Mucosa of gallbladder (tissue), 1 donor: Measurements from ENCODE around the gene CNN2. TPM values are rescaled to one million over a fixed set of nuclear protein-coding genes. Genes with fewer than 3 reads are reported as not detected.

Source experiments
- DNase-seq: peaks from one replicate; pipeline ENCODE4 v3.0.0-alpha.2; 2020; ENCODE audit warnings: low spot score
- total RNA-seq: library from RNA; stranded (reverse); gene quantifications from one replicate; pipeline ENCODE4 v1.2.1, GENCODE V29; 2021
- donor health status: DM: no; HTN: no; CAD: no.

Gene CNN2
- total RNA-seq, 1 donor from 2014 or later: 104 TPM

DNA sequence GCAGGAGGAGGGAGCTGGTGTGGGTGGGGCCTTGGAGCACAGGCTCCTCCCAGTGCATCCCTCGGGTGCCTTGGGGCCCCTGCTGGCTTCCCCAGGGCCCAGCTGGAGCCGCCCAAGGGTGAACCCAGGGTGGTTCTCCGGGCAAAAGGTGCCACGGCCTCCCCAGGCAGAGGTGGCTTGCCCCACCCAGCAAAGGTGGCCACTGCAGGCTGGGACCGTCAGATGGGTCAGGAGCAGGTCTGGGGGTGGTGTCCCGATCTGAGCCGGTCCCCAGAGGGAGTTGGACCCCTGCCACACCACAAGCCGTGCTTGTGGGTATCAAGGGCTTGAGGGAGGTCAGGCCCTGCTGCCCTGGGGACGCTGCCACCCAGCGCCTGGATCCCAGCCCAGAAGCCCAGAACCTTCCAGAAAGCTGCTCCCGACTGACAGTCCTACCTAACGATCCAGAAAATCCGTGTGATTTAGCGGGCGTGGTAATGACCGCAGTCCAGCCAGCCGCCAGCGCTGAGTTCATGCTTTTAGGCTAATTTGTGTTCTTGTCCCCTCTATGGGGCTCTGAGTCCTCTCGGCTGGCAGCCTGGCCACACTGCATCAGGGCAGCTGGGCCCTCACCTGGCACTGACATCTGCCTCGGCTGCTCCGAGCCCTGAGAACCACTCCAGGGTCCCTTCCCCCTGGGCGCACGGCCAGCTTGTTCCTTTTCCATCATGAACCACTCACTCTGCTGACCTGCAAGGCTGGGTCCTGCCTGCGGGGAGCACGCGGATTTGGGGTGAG is 31.2 kb upstream of the CNN2 start:
- DNase-seq: no peak

GRCh38 chr19:996051-996838 is 30.2 kb upstream of the CNN2 start:
- DNase-seq: no peak

- no peak for DNase-seq
Observed at GRCh38 chr19:998064-998463, 28.3 kb upstream of the CNN2 start.

GRCh38 chr19:999379-999719 is 27.1 kb upstream of the CNN2 start:
- DNase-seq: no peak

DNA sequence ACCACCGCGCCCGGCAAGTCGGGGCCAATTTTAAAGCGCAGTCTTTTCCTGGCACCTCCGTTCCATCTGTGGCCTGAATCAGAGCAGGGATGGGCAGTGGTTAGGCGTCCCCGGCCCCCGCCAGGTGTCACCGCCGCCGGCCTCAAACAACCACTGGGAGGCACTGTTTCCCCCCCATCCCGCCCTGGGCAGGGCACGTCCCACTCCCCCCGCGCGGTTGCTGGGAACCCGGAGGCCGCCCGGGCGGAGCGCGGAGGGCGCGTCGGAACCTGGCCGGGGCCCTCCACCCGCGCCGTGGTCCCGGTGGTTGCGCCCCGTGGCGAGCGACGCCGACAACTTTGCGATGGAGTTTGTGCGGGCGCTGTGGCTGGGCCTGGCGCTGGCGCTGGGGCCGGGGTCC is 26.3 kb upstream of the CNN2 start, which contains the start of gene GRIN3B:
Gene GRIN3B, plus strand, starts transcription at position 325 of the 400 bp plus-strand sequence. Its CDS starts 19 bp downstream, at position 344.
- no peak for DNase-seq

DNA sequence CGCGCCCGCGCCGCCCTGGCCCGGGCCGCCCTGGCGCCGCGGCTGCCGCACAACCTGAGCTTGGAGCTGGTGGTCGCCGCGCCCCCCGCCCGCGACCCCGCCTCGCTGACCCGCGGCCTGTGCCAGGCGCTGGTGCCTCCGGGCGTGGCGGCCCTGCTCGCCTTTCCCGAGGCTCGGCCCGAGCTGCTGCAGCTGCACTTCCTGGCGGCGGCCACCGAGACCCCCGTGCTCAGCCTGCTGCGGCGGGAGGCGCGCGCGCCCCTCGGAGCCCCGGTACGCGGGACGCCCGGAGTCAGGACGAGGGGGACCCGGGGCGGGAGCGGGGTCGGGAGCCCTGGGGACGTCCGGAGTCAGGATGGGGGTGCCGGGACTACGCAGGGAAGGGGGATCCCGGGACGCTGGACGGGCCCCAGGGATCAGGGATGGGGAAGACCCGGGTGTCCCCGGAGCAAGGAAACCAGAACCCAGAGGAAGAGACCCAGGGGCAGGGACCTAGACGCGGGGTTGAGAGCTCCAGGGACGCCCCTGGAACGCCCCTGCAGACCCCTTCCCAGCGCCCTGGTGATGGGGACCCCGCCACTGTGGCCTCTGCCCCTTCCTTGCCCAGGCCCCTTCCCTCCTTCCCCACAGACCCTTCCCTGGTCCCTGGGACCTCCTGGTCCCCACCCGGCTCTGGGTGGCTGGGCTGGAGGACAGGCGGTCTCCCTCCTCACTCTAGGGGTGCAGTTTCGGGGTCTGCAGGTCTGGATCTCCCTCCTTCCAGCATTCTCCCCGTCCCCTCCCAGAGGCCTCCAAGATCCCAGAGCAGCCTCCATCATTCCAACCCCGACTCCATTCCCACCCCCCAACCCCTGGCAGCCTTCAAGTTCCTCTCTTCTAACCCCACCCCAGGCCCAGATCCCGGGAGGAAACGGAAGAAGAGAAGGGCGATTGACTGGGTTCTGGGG is 25.5 kb upstream of the CNN2 start:
- DNase-seq: no peak

- DNase-seq: no peak
Observed at GRCh38 chr19:1001538-1002166, 24.8 kb upstream of the CNN2 start.

- DNase-seq: no peak
Observed at GRCh38 chr19:1002600-1002999, 23.8 kb upstream of the CNN2 start.

GRCh38 chr19:1003283-1003682 is 23.1 kb upstream of the CNN2 start:
- DNase-seq: no peak

- DNase-seq: no peak
Observed at GRCh38 chr19:1004204-1004802, 22.1 kb upstream of the CNN2 start.

- no peak for DNase-seq
Observed at GRCh38 chr19:1004803-1005664, 21.4 kb upstream of the CNN2 start.

DNA sequence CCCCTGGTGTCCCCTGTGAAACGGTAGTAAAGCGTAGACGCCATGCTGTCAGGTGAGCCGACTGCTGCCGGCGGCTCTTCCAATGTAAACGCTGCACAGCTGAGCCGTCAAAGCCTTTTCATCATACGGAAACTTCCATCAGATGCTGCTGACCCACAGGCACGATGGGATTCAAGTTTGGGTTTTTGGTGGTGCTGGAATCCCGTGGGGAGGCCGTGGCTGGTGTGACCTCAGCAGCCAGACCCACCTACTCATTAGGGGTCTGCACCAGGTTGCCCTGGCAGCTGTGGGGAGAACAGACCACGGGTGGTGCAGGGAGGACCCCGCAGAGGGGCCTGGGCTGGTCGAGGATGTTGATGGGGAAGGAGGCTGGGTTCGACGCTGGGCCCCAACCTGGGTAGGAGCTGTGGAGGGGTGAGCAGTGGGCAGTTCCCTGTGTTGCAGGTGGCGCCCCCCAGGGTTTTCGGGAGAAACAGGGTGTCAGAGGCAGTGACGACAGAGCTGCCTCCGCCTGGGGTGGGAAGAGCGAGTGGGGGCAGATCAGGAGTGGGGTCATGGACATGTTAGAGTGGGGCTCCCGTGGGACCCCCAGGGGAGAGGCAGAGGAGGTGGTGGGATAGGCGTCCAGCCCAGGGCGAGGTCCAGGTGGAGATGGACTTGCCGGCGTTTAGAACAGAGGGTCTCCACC is 19.6 kb upstream of the CNN2 start:
- no peak for DNase-seq

GRCh38 chr19:1007399-1008251 is 18.8 kb upstream of the CNN2 start:
- DNase-seq: no peak

DNA sequence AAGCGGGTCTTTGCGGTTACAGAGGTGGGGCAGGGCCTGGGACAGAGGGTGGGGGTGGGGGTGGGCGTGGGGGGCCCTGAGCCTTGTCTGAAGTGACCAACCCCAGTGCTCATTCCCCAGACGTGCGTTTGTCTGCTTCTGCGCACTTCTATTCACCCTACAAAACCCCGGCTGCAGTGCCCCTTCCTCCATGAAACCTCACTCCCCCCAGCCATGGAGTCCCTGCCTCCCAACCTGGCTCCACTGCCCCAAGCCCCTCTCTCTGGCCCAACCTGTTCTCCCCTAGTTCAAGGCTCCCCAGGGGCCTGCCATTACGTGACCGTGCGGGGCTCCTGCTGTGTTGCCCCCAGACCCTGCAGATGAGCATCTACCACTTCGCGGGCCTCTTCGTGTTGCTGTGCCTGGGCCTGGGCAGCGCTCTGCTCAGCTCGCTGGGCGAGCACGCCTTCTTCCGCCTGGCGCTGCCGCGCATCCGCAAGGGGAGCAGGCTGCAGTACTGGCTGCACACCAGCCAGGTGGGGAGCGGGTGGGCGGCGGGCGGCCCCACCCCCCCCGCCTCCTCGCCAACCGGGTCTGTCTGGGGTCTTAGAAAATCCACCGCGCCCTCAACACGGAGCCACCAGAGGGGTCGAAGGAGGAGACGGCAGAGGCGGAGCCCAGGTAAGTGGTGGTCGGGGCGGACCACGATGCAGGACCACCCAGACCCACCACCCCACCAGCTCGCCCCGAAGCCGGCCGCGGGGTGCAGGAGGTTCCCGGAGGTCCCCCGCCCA is 18.0 kb upstream of the CNN2 start:
- DNase-seq: no peak

GRCh38 chr19:1009041-1009980 is 17.1 kb upstream of the CNN2 start:
- no peak for DNase-seq

DNA sequence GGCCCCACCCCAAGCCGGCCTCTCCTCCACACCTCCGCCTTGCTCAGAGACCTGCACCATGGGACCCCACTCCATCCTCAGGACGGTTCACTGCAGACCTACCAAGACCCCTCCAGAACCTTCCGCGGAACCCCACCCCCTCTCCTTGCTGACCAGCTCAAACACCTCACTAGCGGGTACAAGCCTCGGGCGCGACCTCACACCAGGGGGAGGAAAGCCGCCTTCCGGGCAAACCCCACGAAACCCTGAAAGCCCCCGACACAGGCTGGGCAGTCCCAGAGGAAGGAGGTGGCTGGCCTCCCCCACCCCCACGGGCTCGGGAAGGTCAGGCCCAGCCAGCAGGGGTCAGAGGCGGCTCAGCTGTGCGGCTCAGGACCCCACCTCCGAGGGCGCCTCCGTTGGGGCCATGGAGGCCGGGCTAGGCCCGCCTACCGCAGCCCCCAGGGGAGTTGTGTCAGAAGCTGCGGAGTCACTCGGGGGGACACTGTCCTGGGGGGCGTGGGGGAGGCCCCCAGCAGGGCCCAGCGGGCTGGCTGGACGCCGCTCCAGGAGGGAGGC is 16.3 kb upstream of the CNN2 start:
- no peak for DNase-seq
